Activated T-helper 17 cell treated with anti-CD3 and anti-CD28 coated beads, Interleukin-2, amount 50 U/mL, for 72 hours (primary cell): Measurements from ENCODE around the gene HPCAL1. TPM values are rescaled to one million over a fixed set of nuclear protein-coding genes. Genes with fewer than 3 reads are reported as not detected.
A peak's percentile ranks its signal among the peaks of the same experiment; 100 is the strongest.
"Not testable (repeated sequence)": the region's sequence is repeated elsewhere in the genome, so short reads cannot be mapped to it uniquely, and the experiment has no call there.

Source experiments
- ATAC-seq: fragments of 150-1000 bp; cut with Tn5 transposase; replicated peaks from 2 replicates; pipeline ENCODE4 v1.10.0; 2021; ENCODE audit warnings: mild to moderate bottlenecking, moderate library complexity
- H3K27ac Mint-ChIP-seq: one replicate; pipeline ENCODE4 v1.8.0; 2022; ENCODE audit warnings: mixed read lengths
- H3K27me3 Mint-ChIP-seq: one replicate; pipeline ENCODE4 v1.8.0; 2022; ENCODE audit warnings: mixed read lengths
- H3K36me3 Mint-ChIP-seq: one replicate; pipeline ENCODE4 v1.8.0; 2022; ENCODE audit warnings: low read depth, mild to moderate bottlenecking, mixed read lengths
- H3K4me1 Mint-ChIP-seq: one replicate; pipeline ENCODE4 v1.8.0; 2022; ENCODE audit warnings: mixed read lengths
- H3K4me3 Mint-ChIP-seq: one replicate; pipeline ENCODE4 v1.8.0; 2022; ENCODE audit warnings: mild to moderate bottlenecking, mixed read lengths
- H3K9me3 Mint-ChIP-seq: one replicate; pipeline ENCODE4 v1.8.0; 2022; ENCODE audit warnings: mixed read lengths
- total RNA-seq, 2 donors: library from RNA; stranded (reverse); gene quantifications; one replicate each; pipeline ENCODE4 v1.2.3, GENCODE V29; 2022

HPCAL1 gene
- total RNA-seq, 2 donors from 2014 or later, result 57.9 to 139 TPM

DNA sequence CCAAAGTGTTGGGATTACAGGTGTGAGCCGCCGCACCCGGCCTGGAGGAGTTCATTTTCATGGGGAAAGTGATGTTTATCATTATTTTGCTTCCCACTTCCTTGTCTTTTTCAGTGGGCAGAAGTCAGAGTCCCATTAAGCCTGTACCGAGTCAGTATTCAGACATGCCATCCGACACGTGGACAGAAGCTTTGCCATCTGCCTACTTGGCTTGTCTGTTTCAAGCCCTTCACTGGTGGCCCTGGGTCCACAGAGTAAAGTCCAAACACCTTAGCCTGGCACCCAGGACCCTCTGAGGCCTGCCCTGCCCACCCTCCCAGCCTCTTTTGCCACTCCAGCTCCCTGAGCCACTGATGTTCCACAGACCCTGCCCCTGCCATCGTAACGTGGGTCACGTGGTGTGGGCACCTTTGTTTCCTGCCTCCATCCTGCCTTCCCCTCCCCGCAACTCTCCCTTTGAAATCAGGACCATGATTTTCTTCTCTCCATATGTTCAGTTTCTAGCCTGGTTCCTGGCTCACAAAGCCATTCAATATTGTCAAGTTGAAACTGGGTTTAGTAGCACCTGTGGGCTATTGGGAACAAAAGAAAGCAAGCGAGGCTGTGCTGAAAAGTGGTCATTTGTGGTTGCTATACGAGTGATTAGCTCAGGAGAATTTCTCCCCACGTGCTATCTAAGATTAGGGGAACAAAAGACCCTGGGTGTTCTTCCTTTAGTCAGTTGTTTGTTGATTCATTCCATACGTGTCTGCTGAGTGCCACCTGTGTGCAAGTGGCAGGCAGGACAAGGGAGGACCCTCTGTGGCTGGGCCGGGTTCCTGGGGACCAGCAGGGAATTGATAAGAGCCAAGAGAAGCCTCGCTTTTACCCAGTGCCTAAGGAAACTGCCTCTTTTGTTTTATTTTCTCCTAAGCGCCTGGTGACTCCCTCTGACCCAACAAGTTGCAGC, 150.5 kb downstream of the HPCAL1 start:
- Mint-ChIP-seq H3K4me3 (no peak overlapping the region), H3K27ac (no peak overlapping the region), H3K9me3 (no peaks in the 10 kb centered on the region), H3K27me3 (no peaks in the 10 kb centered on the region), H3K4me1 (no peaks in the 10 kb centered on the region), H3K36me3 (no peaks in the 10 kb centered on the region)
- ATAC-seq, result no peak

GRCh38 chr2:10453905-10454298, 151.2 kb downstream of the HPCAL1 start:
- Mint-ChIP-seq H3K4me3 (no peak overlapping the region), H3K9me3 (no peaks in the 10 kb centered on the region), H3K27me3 (no peaks in the 10 kb centered on the region), H3K4me1 (no peaks in the 10 kb centered on the region), H3K36me3 (no peaks in the 10 kb centered on the region), H3K27ac (no peak overlapping the region)
- ATAC-seq, result no peak

- Mint-ChIP-seq H3K4me1 (no peaks in the 10 kb centered on the region), H3K36me3 (no peaks in the 10 kb centered on the region), H3K4me3 (no peak overlapping the region), H3K27me3 (no peaks in the 10 kb centered on the region), H3K27ac (no peak overlapping the region), H3K9me3 (no peaks in the 10 kb centered on the region)
- ATAC-seq, result no peak
Measured at GRCh38 chr2:10454505-10454904, 151.8 kb downstream of the HPCAL1 start.

GRCh38 chr2:10457195-10457594, 154.5 kb downstream of the HPCAL1 start:
- H3K36me3 Mint-ChIP-seq, H3K27me3 Mint-ChIP-seq, H3K4me1 Mint-ChIP-seq, H3K27ac Mint-ChIP-seq, ATAC-seq, H3K9me3 Mint-ChIP-seq, H3K4me3 Mint-ChIP-seq: not testable (repeated sequence)

DNA sequence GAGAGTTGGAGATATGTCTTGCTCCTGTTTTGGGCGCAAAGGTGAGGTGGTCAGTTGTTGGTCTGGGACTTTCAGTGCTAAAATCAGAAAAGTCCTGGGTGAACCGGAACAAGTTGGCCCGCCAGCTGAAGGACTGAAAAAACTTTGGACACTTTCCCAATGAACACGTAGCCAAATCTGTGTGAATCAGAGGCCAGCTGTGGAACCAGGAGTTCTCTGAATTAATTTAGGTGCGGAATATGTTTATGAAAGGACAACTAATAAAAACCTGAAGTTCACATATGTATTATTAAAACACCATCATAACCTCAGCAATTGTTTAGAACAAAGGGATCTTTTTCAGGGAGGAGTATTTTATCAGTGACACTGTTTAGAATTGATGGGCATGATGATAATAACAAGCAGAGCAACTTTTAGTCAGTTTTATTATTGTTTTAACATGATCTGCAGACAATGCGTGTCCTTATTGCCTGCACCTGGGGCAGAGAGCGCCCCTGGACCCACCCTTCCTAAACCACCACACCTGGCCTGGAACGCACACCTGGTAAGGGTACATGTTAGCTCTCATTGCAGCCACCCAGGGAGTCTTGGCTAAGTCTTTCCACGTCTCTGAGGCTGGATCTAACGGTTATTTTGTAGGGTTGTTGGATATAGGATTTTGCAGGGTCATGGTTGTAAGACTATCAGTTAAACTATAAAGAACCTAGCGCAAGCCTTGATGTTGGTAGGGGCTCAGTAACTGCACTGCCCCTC, 155.3 kb downstream of the HPCAL1 start:
- no peaks in the 10 kb centered on the region for H3K36me3 Mint-ChIP-seq
- H3K27ac Mint-ChIP-seq, result no peak overlapping the region
- H3K4me1 Mint-ChIP-seq, result no peaks in the 10 kb centered on the region
- no peak overlapping the region for H3K4me3 Mint-ChIP-seq
- ATAC-seq, result no peak
- H3K9me3 Mint-ChIP-seq, result no peaks in the 10 kb centered on the region
- H3K27me3 Mint-ChIP-seq, result peaks cover 3% of the 10 kb centered on the region

DNA sequence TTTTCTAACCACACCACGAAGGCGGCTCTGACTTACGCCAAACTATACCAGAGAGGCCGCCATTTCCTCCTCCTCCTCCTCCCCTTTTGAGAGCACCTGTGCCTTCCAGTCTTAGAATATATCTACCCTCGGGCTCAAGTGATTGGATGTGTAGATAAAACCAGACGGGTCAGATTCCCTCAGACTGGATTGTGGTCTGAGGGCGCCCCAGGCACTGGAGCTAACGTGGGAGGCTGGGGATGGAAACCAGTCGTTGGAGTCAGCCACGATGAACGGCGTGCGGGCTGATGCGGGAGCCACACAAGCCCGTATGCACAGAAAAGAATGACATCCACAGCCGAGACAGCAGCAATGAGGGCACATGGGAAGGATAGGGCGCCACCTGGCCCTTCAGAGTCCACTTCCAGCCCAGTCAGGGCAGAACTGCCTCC, 157.7 kb downstream of the HPCAL1 start:
- no peak for ATAC-seq
- H3K36me3 Mint-ChIP-seq, result no peaks in the 10 kb centered on the region
- H3K27me3 Mint-ChIP-seq, result peaks cover 3% of the 10 kb centered on the region
- no peak overlapping the region for H3K4me3 Mint-ChIP-seq
- H3K4me1 Mint-ChIP-seq, result no peaks in the 10 kb centered on the region
- peak overlapping the region; percentile 38 for H3K27ac Mint-ChIP-seq
- no peaks in the 10 kb centered on the region for H3K9me3 Mint-ChIP-seq

DNA sequence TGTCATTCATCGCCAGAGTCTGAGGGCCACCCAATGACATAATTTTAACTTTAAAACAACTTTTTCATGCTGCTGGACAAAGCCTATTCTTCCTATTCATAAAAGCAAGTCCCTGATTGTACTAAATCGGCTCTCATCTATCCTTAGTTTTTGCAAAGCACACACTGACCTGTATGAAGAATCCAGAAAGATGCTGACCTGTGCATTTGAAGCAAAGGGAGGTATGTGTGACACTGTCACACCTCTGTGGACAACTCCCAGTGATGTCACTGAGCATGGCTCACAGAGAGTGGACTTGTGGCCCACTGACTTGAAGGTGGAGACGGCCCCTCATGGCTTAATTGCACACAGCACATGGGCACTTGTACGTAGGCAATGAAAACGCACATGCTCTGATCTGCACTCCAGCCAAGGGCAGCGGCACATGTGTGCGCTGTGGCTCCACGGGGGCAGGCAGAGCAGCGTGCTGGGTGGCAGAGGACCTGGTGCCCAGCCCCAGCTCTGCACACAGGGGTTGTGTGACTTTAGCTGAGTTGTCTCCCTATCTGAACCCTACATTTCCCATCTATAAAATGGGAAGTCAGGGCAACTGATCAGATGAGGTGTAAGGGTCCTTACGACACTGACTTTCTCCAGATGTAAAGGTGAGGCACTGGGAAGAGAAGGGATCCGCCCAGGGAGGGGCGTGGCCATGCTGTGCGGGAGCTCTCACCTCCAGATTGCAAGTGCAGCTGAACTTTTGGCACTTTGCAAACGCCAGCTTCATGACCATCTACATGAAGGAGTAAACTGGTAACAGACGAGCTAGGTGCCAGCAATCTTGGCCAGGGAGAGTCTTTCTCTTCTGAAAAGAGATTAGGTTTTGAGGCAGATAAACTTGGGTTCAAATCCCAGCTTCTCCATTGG, 159.7 kb downstream of the HPCAL1 start:
- H3K27me3 Mint-ChIP-seq, result peaks cover 3% of the 10 kb centered on the region
- no peak for ATAC-seq
- H3K27ac Mint-ChIP-seq, result no peak overlapping the region

GRCh38 chr2:10465910-10466309, 163.2 kb downstream of the HPCAL1 start:
- H3K4me3 Mint-ChIP-seq, result no peak overlapping the region
- no peak for ATAC-seq
- no peaks in the 10 kb centered on the region for H3K9me3 Mint-ChIP-seq
- no peaks in the 10 kb centered on the region for H3K4me1 Mint-ChIP-seq
- no peaks in the 10 kb centered on the region for H3K36me3 Mint-ChIP-seq
- peaks cover 1% of the 10 kb centered on the region for H3K27me3 Mint-ChIP-seq
- H3K27ac Mint-ChIP-seq, result no peak overlapping the region

More for the DNA sequence above, 159.7 kb downstream of the HPCAL1 start:
- H3K36me3 Mint-ChIP-seq, result no peaks in the 10 kb centered on the region
- no peaks in the 10 kb centered on the region for H3K4me1 Mint-ChIP-seq
- no peak overlapping the region for H3K4me3 Mint-ChIP-seq
- H3K9me3 Mint-ChIP-seq, result no peaks in the 10 kb centered on the region

DNA sequence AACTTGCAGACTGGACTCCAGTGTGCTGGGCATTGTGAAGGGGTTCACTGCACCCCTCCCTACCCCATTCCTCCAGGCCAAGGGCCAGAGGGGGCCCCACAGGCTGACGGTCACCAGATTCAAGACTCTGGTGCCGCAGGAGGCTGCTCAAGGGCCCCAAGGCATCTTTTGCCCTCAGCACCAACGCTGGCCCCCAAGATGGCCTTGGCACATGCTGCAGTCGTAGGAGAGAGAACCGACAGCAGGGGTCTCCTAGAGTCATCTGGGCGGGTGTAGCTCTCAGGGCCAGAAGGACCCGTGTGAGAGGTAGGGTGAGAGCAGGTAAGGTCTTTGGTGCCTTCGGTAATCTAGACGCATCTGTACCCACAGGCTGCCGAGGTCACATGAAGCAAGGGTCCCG, 164.1 kb downstream of the HPCAL1 start:
- H3K27ac Mint-ChIP-seq, result no peak overlapping the region
- no peak for ATAC-seq
- H3K36me3 Mint-ChIP-seq, result no peaks in the 10 kb centered on the region

DNA sequence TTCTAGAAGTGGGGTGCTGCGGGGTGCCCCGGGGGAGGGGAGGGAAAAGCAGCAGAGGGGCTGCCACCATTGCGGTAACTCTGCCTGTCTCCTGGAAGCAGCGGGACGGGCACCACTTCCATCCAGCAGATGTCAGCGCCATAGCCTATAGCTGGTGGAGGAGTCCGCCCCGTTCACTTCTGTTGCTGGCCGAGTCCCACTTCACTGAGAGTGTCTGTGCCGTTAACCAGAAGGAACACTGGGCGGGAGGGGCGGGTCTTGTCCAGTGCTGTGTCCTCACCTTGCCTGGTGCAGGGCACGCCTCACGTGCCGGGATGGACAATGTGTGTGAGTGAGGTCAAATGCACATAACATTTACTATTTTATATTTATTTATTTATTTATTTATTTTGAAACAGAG, 164.7 kb downstream of the HPCAL1 start:
- H3K4me1 Mint-ChIP-seq, result no peaks in the 10 kb centered on the region
- H3K9me3 Mint-ChIP-seq, result no peaks in the 10 kb centered on the region
- H3K27ac Mint-ChIP-seq, result no peak overlapping the region
- no peaks in the 10 kb centered on the region for H3K27me3 Mint-ChIP-seq
- no peak overlapping the region for H3K4me3 Mint-ChIP-seq
- H3K36me3 Mint-ChIP-seq, result no peaks in the 10 kb centered on the region
- ATAC-seq, result no peak

More for the DNA sequence above, 164.1 kb downstream of the HPCAL1 start:
- H3K4me3 Mint-ChIP-seq, result no peak overlapping the region
- no peaks in the 10 kb centered on the region for H3K4me1 Mint-ChIP-seq
- H3K9me3 Mint-ChIP-seq, result no peaks in the 10 kb centered on the region
- no peaks in the 10 kb centered on the region for H3K27me3 Mint-ChIP-seq

GRCh38 chr2:10469301-10469700, 166.6 kb downstream of the HPCAL1 start:
- H3K9me3 Mint-ChIP-seq, result no peaks in the 10 kb centered on the region
- no peak for ATAC-seq
- H3K27ac Mint-ChIP-seq, result no peak overlapping the region

DNA sequence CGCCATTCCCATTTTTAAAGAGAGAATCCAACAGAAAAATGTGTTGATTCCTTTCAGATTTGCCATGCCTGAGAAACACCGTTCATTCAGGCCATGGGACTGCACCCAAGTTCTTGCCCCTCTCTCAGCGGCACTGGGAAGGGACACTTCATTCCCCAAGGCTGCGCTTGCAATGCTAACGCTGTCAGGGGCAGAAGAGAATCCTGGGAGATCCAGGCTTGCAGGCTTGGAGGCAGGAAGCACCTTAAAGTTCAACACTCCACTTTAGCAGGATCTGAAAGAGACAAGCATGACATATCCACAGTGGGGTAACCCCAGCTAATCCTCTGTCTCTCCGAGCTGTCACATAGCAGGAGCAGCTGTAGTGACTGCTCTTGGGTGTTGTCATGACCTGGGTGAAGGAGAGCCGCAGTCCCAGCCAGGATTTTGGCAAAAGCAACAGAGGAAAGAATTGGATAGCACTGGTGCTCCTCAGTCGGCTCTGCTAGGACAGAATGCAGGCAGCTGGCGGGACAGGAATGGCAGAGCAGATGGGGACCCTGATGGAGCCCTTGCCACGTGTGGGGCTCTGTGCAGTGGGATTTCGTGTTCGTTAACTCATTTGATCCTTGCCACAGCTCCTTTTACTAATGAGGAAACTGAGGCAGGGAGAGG, 167.4 kb downstream of the HPCAL1 start:
- H3K27me3 Mint-ChIP-seq, result no peaks in the 10 kb centered on the region
- no peaks in the 10 kb centered on the region for H3K36me3 Mint-ChIP-seq
- H3K27ac Mint-ChIP-seq, result no peak overlapping the region
- H3K9me3 Mint-ChIP-seq, result no peaks in the 10 kb centered on the region
- H3K4me1 Mint-ChIP-seq, result no peaks in the 10 kb centered on the region
- no peak overlapping the region for H3K4me3 Mint-ChIP-seq
- ATAC-seq, result no peak

More at GRCh38 chr2:10469301-10469700, 166.6 kb downstream of the HPCAL1 start:
- H3K4me3 Mint-ChIP-seq, result no peak overlapping the region
- H3K27me3 Mint-ChIP-seq, result no peaks in the 10 kb centered on the region
- no peaks in the 10 kb centered on the region for H3K36me3 Mint-ChIP-seq
- no peaks in the 10 kb centered on the region for H3K4me1 Mint-ChIP-seq

GRCh38 chr2:10471046-10471571, 168.4 kb downstream of the HPCAL1 start:
- Mint-ChIP-seq H3K36me3 (no peaks in the 10 kb centered on the region), H3K9me3 (no peaks in the 10 kb centered on the region), H3K4me1 (no peaks in the 10 kb centered on the region), H3K4me3 (no peak overlapping the region), H3K27me3 (no peaks in the 10 kb centered on the region), H3K27ac (no peak overlapping the region)
- ATAC-seq, result no peak
